HG02938 (cell line): Measurements from ENCODE around the gene RBCK1.
"Not testable (repeated sequence)": the region's sequence is repeated elsewhere in the genome, so short reads cannot be mapped to it uniquely, and the experiment has no call there.

Experiments used
- ATAC-seq: cut with Tn5 transposase; IDR thresholded peaks from one replicate; pipeline ENCODE4 v1.9.1; 2021; ENCODE audit warnings: mild to moderate bottlenecking, moderate library complexity; ENCODE audit not compliant: unreplicated experiment

Gene RBCK1

DNA sequence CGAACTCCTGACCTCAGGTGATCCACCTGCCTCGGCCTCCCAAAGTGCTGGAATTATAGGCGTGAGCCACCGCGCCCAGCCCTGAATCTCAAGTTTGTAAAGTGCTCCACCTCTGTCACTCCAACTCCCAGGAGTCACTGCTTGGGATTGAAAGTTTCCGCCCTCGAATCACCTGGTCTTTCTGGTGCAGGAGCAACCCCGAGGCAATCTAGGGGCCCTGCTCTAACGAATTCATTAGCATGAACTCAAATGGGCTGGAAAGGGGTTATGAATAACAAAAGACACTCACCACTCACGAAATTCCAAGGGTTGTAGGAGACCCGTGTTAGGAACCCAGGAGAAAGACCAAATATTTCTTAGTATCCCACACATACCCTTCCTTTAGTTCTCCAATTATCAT is 26.1 kb downstream of the RBCK1 start:
- no peak for ATAC-seq

DNA sequence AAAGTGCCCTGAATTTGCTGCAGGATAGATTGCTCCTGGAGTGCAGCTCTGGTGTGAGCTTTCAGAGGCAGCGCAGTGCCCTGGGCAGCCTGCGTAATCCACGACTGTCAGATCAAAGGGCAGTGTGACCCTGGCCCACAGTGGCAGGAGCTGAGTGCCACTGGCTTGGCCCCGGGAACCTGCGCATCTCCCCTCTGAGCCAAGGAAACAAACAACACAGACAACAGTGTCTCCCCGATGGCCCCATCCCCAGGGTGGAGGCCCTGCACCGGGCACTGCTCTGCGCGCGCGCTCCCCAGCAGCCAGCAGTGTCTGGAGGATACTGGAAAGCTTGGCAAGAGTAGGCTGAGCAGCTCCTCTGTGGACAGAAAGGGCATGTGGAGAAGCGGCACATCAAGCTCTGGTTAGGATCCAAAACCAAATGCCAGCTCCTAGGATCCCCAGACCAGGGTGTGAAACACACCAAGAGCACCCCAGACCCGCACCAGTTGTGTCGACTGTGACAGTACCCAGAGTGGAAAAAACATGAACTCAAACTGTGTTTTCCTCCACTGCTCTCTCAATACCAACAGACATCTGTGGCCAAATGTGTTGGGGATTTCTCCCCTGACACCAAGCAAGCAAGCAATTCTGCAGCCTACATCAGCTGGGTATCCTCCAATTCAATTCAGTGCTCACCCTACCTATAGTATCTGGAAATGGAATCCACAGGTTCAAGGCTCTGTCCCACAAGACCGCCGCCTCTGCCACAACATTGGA is 26.7 kb downstream of the RBCK1 start:
- ATAC-seq: no peak

GRCh38 chr20:435558-435957 is 27.5 kb downstream of the RBCK1 start:
- ATAC-seq: no peak

- ATAC-seq: no peak
These were observed 28.4 kb downstream of the RBCK1 start for GRCh38 chr20:436476-436875.

DNA sequence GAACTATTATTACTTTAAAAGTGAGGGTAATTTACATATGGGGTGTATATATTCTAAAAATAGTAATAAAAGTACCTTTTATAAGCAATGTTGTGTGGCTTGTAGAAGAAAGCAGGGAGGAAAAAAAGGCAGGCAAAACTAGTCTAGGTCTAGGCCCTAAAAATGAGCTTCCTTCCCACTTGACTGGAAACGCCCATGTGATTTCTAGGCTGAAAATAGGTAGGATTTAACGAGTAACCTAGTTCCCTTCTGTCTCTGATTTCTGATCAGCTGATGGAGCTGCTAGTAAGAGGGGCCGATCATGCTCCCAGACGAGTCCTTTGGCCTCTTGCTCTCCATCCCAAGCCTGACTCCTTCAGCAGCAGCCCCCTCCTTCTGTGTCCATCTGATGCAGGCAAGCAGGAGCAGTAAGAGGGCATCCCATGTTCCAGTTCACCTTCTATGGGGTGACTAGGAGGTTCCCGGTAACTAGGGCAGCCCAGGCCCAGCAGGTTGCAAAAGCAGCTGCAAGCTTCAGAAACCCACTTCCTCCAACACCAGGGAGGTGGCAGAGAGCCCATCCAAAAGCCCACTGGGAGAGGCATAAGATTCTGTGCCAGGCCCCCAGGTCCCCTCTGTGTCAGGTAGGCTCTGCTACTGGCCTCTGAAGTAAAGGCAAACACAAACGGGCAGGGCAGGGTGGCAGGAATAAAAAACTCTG is 29.8 kb downstream of the RBCK1 start:
- ATAC-seq: no peak

GRCh38 chr20:438571-439469 is 30.7 kb downstream of the RBCK1 start:
- no peak for ATAC-seq

DNA sequence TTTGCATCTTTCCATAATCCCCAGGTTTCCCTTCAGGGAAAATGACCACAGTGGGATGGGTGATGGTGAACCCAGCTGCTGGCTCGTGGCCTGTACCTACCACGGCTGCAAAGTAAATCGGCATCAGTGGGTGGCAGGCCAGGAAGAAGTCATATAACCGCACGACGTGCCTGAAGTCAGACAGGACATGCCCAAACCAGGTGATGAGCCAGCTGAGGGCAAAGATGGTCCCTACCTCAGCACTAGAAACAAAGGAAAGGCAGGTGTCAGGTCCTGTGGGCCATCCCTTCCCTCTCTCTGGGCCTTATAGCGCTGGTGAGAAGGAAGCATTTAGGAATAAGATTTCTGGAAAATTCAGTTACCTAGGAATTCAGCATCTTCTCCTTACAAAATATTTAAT is 32.0 kb downstream of the RBCK1 start:
- no peak for ATAC-seq

GRCh38 chr20:440636-441035 is 32.5 kb downstream of the RBCK1 start:
- no peak for ATAC-seq

GRCh38 chr20:443223-443775 is 35.2 kb downstream of the RBCK1 start:
- ATAC-seq: no peak

GRCh38 chr20:444117-444516 is 36.0 kb downstream of the RBCK1 start:
- ATAC-seq: no peak

DNA sequence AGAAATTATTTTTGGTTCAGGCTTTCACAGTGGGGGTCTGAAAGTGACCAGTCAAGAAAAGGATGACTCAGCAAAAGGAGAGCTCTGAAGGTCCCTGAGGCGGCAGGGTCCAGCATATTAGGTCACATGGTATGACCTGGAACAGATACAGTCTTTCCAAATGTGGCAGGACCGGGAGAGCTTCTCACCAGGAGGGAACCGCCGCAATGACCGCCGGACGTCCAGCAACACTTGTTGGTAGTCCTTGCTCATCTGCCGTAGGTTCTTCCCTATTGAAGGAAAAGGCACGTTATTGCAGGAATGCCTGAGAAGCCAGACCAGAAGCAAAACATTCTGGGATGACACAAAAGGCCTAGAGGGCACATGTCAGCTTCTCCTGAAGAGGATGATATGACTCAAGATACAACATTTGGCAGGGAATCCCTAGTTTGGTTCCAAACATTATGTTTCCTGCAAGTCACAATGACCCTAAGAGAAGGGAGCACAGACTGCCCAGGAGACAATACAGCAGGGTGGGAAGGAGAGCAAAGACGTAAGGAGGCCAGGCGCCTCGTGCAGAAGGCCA is 36.8 kb downstream of the RBCK1 start:
- ATAC-seq: no peak

DNA sequence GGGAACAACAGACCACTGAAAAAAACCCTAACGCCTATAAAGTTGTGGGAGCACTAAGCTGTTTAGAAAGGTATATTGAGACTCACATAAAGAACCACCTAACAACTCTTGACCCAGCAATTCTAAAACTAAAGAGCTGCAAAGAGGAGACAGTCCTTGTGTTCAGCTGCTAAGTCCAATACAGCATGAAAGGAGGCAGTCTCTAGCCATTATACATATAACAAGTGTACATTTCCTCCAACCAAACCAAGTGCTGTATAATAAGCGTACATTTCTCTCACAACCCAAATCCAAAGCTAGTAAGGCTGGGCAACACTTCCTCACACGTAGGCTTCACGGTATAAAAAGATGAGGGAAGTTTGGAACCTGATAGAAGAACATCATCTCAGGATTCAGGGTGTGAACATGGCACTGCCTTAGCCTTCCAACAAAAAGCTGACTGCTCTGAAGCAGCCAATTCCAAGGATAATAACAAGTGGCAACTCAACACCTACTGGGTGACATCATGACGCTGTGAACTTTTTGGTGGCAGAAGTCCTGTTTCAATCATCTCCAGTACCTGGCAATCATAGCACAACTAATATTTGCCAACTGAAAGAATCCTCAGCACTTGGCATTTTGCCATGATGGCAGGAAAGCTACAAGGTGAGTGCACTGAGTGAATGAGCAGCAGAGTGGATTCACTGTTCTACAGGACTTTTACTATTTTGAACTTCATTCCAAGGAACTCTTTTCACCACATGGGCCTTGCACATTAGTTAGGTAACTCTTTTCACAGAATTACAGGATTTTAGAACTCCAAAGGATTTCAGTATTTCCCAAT is 37.6 kb downstream of the RBCK1 start:
- ATAC-seq: no peak

- ATAC-seq: not testable (repeated sequence)
These were observed 43.9 kb downstream of the RBCK1 start for GRCh38 chr20:452021-452420.

GRCh38 chr20:454951-455350 is 46.9 kb downstream of the RBCK1 start:
- no peak for ATAC-seq

- ATAC-seq: no peak
These were observed 50.7 kb downstream of the RBCK1 start for GRCh38 chr20:458776-459175.

- ATAC-seq: no peak
These were observed 52.1 kb downstream of the RBCK1 start for GRCh38 chr20:460180-460579.

DNA sequence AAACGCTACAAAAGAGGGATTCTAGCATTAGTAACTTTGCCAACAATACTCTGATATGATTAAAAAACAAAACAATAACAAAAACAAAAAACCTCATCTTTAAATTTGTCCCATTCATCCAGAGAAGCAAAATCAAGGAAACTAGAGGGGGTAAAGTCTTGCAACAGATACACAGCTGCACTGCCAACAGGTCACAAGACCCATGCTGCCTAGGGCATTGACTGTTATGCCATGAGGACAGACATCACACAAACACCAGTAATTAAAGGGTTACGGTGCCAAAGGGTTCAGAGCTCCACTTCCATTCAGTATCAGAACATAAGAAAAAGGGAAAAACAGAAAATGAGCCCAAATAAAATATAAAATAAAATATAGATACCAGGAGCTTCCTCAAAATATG is 52.6 kb downstream of the RBCK1 start:
- no peak for ATAC-seq

GRCh38 chr20:461254-462198 is 53.4 kb downstream of the RBCK1 start:
- ATAC-seq: peak; percentile 33
